Fibroblast of skin of abdomen (primary cell): Measurements from ENCODE around the gene C17orf107.

Experiments used
- DNase-seq: peaks from one replicate; pipeline ENCODE4 v3.0.0-alpha.2; 2013

C17orf107 gene

GRCh38 chr17:4937553-4937952 lies 38.2 kb downstream of the C17orf107 start:
- no peak for DNase-seq

- DNase-seq: no peak
Observed at GRCh38 chr17:4938069-4938491, 38.7 kb downstream of the C17orf107 start.

- DNase-seq: no peak
Observed at GRCh38 chr17:4938688-4939545, 39.6 kb downstream of the C17orf107 start.

- no peak for DNase-seq
Observed at GRCh38 chr17:4939546-4939795, 40.1 kb downstream of the C17orf107 start.

- DNase-seq: peak; percentile 100
Observed at GRCh38 chr17:4939796-4940554, 40.6 kb downstream of the C17orf107 start, which contains the start of the genes RNF167 and SLC25A11. RNF167 (plus strand) TSS chr17:4940268; CDS start chr17:4940910, 642 bp downstream. SLC25A11 (minus strand) TSS chr17:4940046; CDS start chr17:4939910, 136 bp downstream.

GRCh38 chr17:4940555-4941318 lies 41.4 kb downstream of the C17orf107 start:
- DNase-seq: no peak

GRCh38 chr17:4941319-4941610 lies 41.9 kb downstream of the C17orf107 start:
- DNase-seq: no peak

GRCh38 chr17:4942760-4943508 lies 43.6 kb downstream of the C17orf107 start:
- no peak for DNase-seq

- no peak for DNase-seq
Observed at GRCh38 chr17:4944163-4944553, 44.8 kb downstream of the C17orf107 start.

- no peak for DNase-seq
Observed at GRCh38 chr17:4944554-4945175, 45.3 kb downstream of the C17orf107 start.

GRCh38 chr17:4945176-4945943 lies 46.0 kb downstream of the C17orf107 start:
- peak; percentile 90 for DNase-seq

GRCh38 chr17:4945944-4946280 lies 46.6 kb downstream of the C17orf107 start:
- no peak for DNase-seq

- no peak for DNase-seq
Observed at GRCh38 chr17:4946312-4946976, 47.1 kb downstream of the C17orf107 start.

- DNase-seq: no peak
Observed at GRCh38 chr17:4947010-4947410, 47.7 kb downstream of the C17orf107 start.

- DNase-seq: peak; percentile 64
Observed at GRCh38 chr17:4947411-4948165, 48.3 kb downstream of the C17orf107 start.

- peak; percentile 96 for DNase-seq
Observed at GRCh38 chr17:4948166-4948930, 49.0 kb downstream of the C17orf107 start, which contains the start of gene PFN1. PFN1 (minus strand) TSS chr17:4948530; CDS start chr17:4948394, 136 bp downstream.

GRCh38 chr17:4948931-4949320 lies 49.6 kb downstream of the C17orf107 start:
- DNase-seq: peak; percentile 94

- DNase-seq: peak; percentile 73
Observed at GRCh38 chr17:4949321-4950074, 50.2 kb downstream of the C17orf107 start.
